A549 (cell line): ENCODE results near the gene PPP2R5C.

Source experiments
- BHLHE40 ChIP-seq: IDR thresholded peaks from 2 replicates; pipeline ENCODE4 v1.6.1; 2012; ENCODE audit warnings: low read depth, low read length, inconsistent platforms
- HMGXB4 ChIP-seq: fragments of 250-450 bp; sonication (Bioruptor Pico); IDR thresholded peaks from 2 replicates; pipeline ENCODE4 v1.5.0; 2021; ENCODE audit warnings: mild to moderate bottlenecking, moderate library complexity, borderline replicate concordance

GRCh38 chr14:101856536-101856935 is 95.0 kb downstream of the PPP2R5C start:
- TF ChIP-seq HMGXB4 (CRISPR knock-in tag), result no peak
- no peak for TF ChIP-seq BHLHE40
